ENCODE data around the gene ARRB1.

GRCh38 chr11:75238595-75239440 is 112.6 kb downstream of the ARRB1 start:
- TF ChIP-seq CTCF (IDR thresholded peaks at IDR 0.05) = no peak
- no peak for TF ChIP-seq REST (IDR thresholded peaks at IDR 0.05)
- no peak for TF ChIP-seq HES2 (IDR thresholded peaks at IDR 0.05)
- no peak for TF ChIP-seq FOSB (CRISPR knock-in tag; IDR thresholded peaks at IDR 0.05)
- no peak for TF ChIP-seq HMGXB4 (CRISPR knock-in tag; IDR thresholded peaks at IDR 0.05; ENCODE audit: borderline replicate concordance)
- TF ChIP-seq POLR2A (IDR thresholded peaks at IDR 0.05; ENCODE audit: low read length) = no peak
- TF ChIP-seq EP300 (IDR thresholded peaks at IDR 0.05) = no peak
- no peak for TF ChIP-seq POLR2AphosphoS2 (conservative IDR thresholded peaks at IDR 0.05; ENCODE audit: low read length)
- TF ChIP-seq ZFP36 (IDR thresholded peaks at IDR 0.05; ENCODE audit: borderline replicate concordance, partially characterized antibody) = no peak
- no peak for TF ChIP-seq HDAC2 (IDR thresholded peaks at IDR 0.05)
- no peak for TF ChIP-seq PHF8 (IDR thresholded peaks at IDR 0.05; ENCODE audit: borderline replicate concordance, low read depth)

All from A549 (cell line).